Endothelial cell of umbilical vein (primary cell): ENCODE measurements around the gene DUOXA2. TPM values are rescaled to one million over a fixed set of nuclear protein-coding genes. Genes with fewer than 3 reads are reported as not detected.

Experiments used
- BruUV-seq: library from RNA; stranded (reverse); fragments of 400-500 nt; replicated peaks from 2 replicates; lab custom pipeline; 2021; lab: Mats Ljungman, UMichigan
- CTCF ChIA-PET: fragments of 300-600, 350-600 bp; sonication (Branson Sonifier 250); formaldehyde crosslinking; loops from one replicate; lab custom pipeline; 2021; ENCODE audit warnings: antibody characterized with exemption, inconsistent platforms; lab: Charles Lee
- POLR2A ChIA-PET: fragments of 300-600, 350-600 bp; sonication (Branson Sonifier 250); formaldehyde crosslinking; loops from one replicate; lab custom pipeline; 2021; ENCODE audit warnings: antibody characterized with exemption, inconsistent platforms; lab: Charles Lee
- DNase-seq: peaks from one replicate; pipeline ENCODE4 v3.0.0-alpha.2; 2011; ENCODE audit warnings: low read depth, low spot score
- FAIRE-seq: peaks from 2 replicates; lab custom pipeline; 2011; peaks lifted over from hg19 to GRCh38; lab: Jason Lieb, UNC
- H2AFZ ChIP-seq: 2 replicates; pipeline ENCODE4 v1.6.0; 2012; ENCODE audit warnings: low read depth, low read length, control low read depth, inconsistent platforms
- H3K27ac ChIP-seq: 2 replicates; pipeline ENCODE4 v1.5.1; 2011; ENCODE audit warnings: low read depth, mild to moderate bottlenecking, control low read depth, low read length, moderate library complexity; ENCODE audit not compliant: insufficient read depth
- H3K27me3 ChIP-seq, 2 experiments: 2 replicates each; pipeline versions ENCODE4 v1.6.0 to v1.6.1; 2011; ENCODE audit warnings: low read length in 2 of 2, mixed read lengths in 1 of 2; ENCODE audit not compliant: control insufficient read depth in 2 of 2, insufficient read depth in 2 of 2
- H3K36me3 ChIP-seq, 2 experiments: 2 replicates in 1 of 2; 3 replicates in 1 of 2; pipeline ENCODE4 v1.5.1; 2011; ENCODE audit warnings: low read length in 2 of 2, mild to moderate bottlenecking in 1 of 2, moderate library complexity in 1 of 2; ENCODE audit not compliant: control insufficient read depth in 2 of 2, insufficient read depth in 2 of 2; ENCODE audit errors: extremely low read depth in 1 of 2
- H3K4me1 ChIP-seq: 3 replicates; pipeline ENCODE4 v1.5.1; 2011; ENCODE audit warnings: mild to moderate bottlenecking, low read length; ENCODE audit not compliant: control insufficient read depth, insufficient read depth; ENCODE audit errors: extremely low read depth
- H3K4me2 ChIP-seq: 2 replicates; pipeline ENCODE4 v1.6.1; 2011; ENCODE audit warnings: low read length, control low read depth, mixed read lengths; ENCODE audit not compliant: insufficient read depth
- H3K4me3 ChIP-seq, 3 experiments: fragments of 200-600 bp in 1 of 3; sonication (generic), shearing (Covaris generic) in 1 of 3; replicated peaks in 1 of 3; 2 replicates each; pipeline ENCODE4 v1.5.1; 2011 to 2016; ENCODE audit warnings: control low read depth in 3 of 3, low read length in 3 of 3, mild to moderate bottlenecking in 2 of 3, inconsistent platforms in 1 of 3, low read depth in 1 of 3, moderate library complexity in 1 of 3; ENCODE audit not compliant: insufficient read depth in 1 of 3
- H3K79me2 ChIP-seq: 2 replicates; pipeline ENCODE4 v1.6.0; 2012; ENCODE audit warnings: low read length, inconsistent platforms; ENCODE audit not compliant: control insufficient read depth, insufficient read depth
- H3K9ac ChIP-seq: replicated peaks from 2 replicates; pipeline ENCODE3; 2011; ENCODE audit warnings: low read length, control low read depth; ENCODE audit not compliant: insufficient read depth; ENCODE audit errors: extremely low read depth
- H3K9me1 ChIP-seq: replicated peaks from 3 replicates; pipeline ENCODE4 v1.6.0; 2011; ENCODE audit warnings: mild to moderate bottlenecking, low read length; ENCODE audit not compliant: control insufficient read depth, insufficient read depth; ENCODE audit errors: extremely low read depth
- H3K9me3 ChIP-seq: replicated peaks from 2 replicates; pipeline ENCODE4 v1.5.1; 2012; ENCODE audit warnings: low read length, inconsistent platforms; ENCODE audit not compliant: control insufficient read depth, insufficient read depth
- H4K20me1 ChIP-seq: replicated peaks from 2 replicates; pipeline ENCODE3; 2011; ENCODE audit warnings: mild to moderate bottlenecking, low read length; ENCODE audit not compliant: control insufficient read depth, insufficient read depth; ENCODE audit errors: extremely low read depth
- CTCF ChIP-seq, 2 donors: IDR thresholded peaks; 1 replicate in 1 of 2; 2 replicates in 1 of 2; pipeline ENCODE4 v1.5.1; 2011; ENCODE audit warnings: low read length in 2 of 2, mild to moderate bottlenecking in 2 of 2, moderate library complexity in 2 of 2, control low read depth in 1 of 2, inconsistent platforms in 1 of 2, low read depth in 1 of 2; ENCODE audit not compliant: insufficient read depth in 1 of 2; ENCODE audit errors: extremely low read depth in 1 of 2
- FOS ChIP-seq: IDR thresholded peaks from 2 replicates; pipeline ENCODE4 v1.6.1; 2011; ENCODE audit warnings: mild to moderate bottlenecking, low read length, moderate library complexity, borderline replicate concordance; ENCODE audit not compliant: insufficient read depth
- JUN ChIP-seq: IDR thresholded peaks from 2 replicates; pipeline ENCODE4 v1.6.1; 2011; ENCODE audit warnings: borderline replicate concordance, low read depth; ENCODE audit not compliant: insufficient read length, insufficient read depth
- MYC ChIP-seq: IDR thresholded peaks from one replicate; pipeline ENCODE4 v1.6.1; 2011; ENCODE audit warnings: mild to moderate bottlenecking, low read depth, low read length
- POLR2AphosphoS5 ChIP-seq: IDR thresholded peaks from 2 replicates; pipeline ENCODE4 v1.6.1; 2012; ENCODE audit warnings: low read depth, mild to moderate bottlenecking, control low read depth, low read length, moderate library complexity; ENCODE audit not compliant: insufficient read depth
- dilution Hi-C: fragments of 300-500 bp; cut with MboI; formaldehyde crosslinking; loops from one replicate; pipeline ENCODE4 v1.15.0; 2019; ENCODE audit warnings: low sequenced_read_pairs; ENCODE audit not compliant: extremely low pct_ligation_motif_present
- intact Hi-C: fragments of 100-400 bp; cut with micrococcal nuclease; formaldehyde crosslinking; loops from one replicate; pipeline ENCODE4 v1.10.0; 2022
- polyA plus RNA-seq, 4 experiments: library from polyadenylated mRNA; depleted of rRNA in 3 of 4; stranded (reverse) in 3 of 4; unstranded in 1 of 4; fragments of >200 nt; gene quantifications; 2 replicates each; pipeline versions ENCODE4 v1.2.1 to v1.2.3, GENCODE V29; 2011 to 2012; ENCODE audit warnings: missing spikeins in 1 of 4
- total RNA-seq: library from RNA; stranded (reverse); gene quantifications from 2 replicates; pipeline ENCODE4 v1.2.3, GENCODE V29; 2021
- TF ChIP-seq, protein P1 (sequence below): IDR thresholded peaks from 2 replicates; pipeline ENCODE4 v1.6.1; 2011; ENCODE audit not compliant: insufficient read depth, insufficient read length

The DUOXA2 gene
- total and polyA plus RNA-seq, 2 donors (not counting 3 experiments of a cell fraction or from before 2014, with no cell fraction given), result not detected

GRCh38 chr15:45097466-45097865 lies 16.7 kb upstream of the DUOXA2 start:
- no peaks in the 10 kb centered on the region for H3K79me2 ChIP-seq
- DNase-seq (no peak), FAIRE-seq (no peak)
- ChIA-PET POLR2A (no interaction called here), CTCF (interaction anchor here (1.9 kb wide), 1 partner anchor 21 kb away, joined by 10 read pairs; no protein-coding TSS in a partner anchor)
- H3K36me3 ChIP-seq, result no peaks in the 10 kb centered on the region
- intact Hi-C loops, result no loop called here
- dilution Hi-C loops, result no loop called here
- H3K4me2 ChIP-seq, result no peak overlapping the region
- H3K27me3 ChIP-seq, result peaks cover 3 to 16% of the 10 kb centered on the region in 2 experiments
- no peaks in the 10 kb centered on the region for H3K9me3 ChIP-seq
- H3K9me1 ChIP-seq, result no peaks in the 10 kb centered on the region
- H3K4me3 ChIP-seq, result no peak overlapping the region
- no peak overlapping the region for H3K9ac ChIP-seq
- no peaks in the 10 kb centered on the region for H3K4me1 ChIP-seq
- no peak overlapping the region for H3K27ac ChIP-seq
- H2AFZ ChIP-seq, result no peak overlapping the region
- no TSS peak for BruUV-seq
- H4K20me1 ChIP-seq, result no peaks in the 10 kb centered on the region
- TF ChIP-seq FOS, result no peak
- TF ChIP-seq MYC, result no peak
- TF ChIP-seq, protein P1, sequence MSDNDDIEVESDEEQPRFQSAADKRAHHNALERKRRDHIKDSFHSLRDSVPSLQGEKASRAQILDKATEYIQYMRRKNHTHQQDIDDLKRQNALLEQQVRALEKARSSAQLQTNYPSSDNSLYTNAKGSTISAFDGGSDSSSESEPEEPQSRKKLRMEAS, result no peak

DNA sequence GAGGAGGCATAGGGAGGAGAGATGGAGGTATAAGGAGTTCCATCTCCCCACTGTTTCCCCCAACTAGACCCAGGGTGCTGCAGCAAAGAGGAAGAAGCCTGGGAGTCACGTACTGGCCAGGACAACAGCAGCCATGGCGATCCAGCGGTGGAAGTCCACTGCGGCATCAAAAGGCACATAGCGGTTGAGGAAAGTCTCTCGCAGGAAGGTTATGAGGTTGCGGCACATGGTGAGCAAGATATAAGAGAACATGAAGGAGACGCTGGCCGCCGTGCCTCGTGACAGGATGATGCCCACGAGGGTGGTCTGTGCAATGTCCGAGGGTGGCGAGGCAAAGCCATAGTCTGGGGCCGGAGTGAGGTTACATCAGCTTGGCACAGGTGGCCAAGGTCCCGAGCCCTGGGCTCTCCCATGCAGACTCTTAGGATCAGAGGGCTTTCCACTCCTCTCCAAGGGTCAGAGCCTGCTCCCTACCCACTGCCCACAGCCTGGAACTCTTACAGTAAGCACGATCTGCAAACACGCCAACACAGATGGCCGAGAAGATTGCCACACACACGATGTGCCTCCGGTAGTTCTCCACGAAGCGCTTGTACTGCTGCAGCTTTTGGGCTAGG lies 14.5 kb upstream of the DUOXA2 start:
- dilution Hi-C loops, result no loop called here
- Histone ChIP-seq H3K27me3 (peaks cover 3 to 17% of the 10 kb centered on the region in 2 experiments), H3K9me1 (no peaks in the 10 kb centered on the region), H3K9ac (no peak overlapping the region), H4K20me1 (no peaks in the 10 kb centered on the region), H3K79me2 (no peaks in the 10 kb centered on the region), H3K4me1 (no peaks in the 10 kb centered on the region), H3K36me3 (no peaks in the 10 kb centered on the region), H2AFZ (no peak overlapping the region), H3K4me2 (no peak overlapping the region), H3K27ac (no peak overlapping the region), H3K9me3 (no peaks in the 10 kb centered on the region), H3K4me3 (no peak overlapping the region)
- TF ChIP-seq FOS (no peak), CTCF (IDR thresholded peaks at IDR 0.05; ENCODE audit: extremely low read depth in 1 of 2, insufficient read depth in 1 of 2, low read depth in 1 of 2, low read length in 2 of 2) (no peak), POLR2AphosphoS5 (no peak), JUN (no peak)
- TF ChIP-seq, protein P1, result no peak
- POLR2A ChIA-PET, result no interaction called here
- CTCF ChIA-PET, result interaction anchor here (0.9 to 1.5 kb wide), 2 partner anchors 18 to 27 kb away, joined by 3 read pairs; no protein-coding TSS in a partner anchor
- intact Hi-C loops, result no loop called here
- FAIRE-seq, result no peak
- no peak for DNase-seq
- BruUV-seq, result no TSS peak
